Fibroblast of mammary gland (primary cell): ENCODE data around the gene TXK.

Experiments used
- DNase-seq: peaks from one replicate; pipeline ENCODE4 v3.0.0-alpha.2; 2010; ENCODE audit warnings: low read depth
- H3K4me3 ChIP-seq: 2 replicates; pipeline ENCODE4 v1.5.1; 2011; ENCODE audit warnings: low read depth, mild to moderate bottlenecking, low read length, moderate library complexity; ENCODE audit not compliant: control insufficient read depth
- TF ChIP-seq, protein P1 (sequence below): conservative IDR thresholded peaks from 2 replicates; pipeline ENCODE4 v1.5.1; 2011; ENCODE audit warnings: low read depth, low read length, inconsistent platforms; ENCODE audit not compliant: control insufficient read depth, insufficient read depth

Gene TXK

DNA sequence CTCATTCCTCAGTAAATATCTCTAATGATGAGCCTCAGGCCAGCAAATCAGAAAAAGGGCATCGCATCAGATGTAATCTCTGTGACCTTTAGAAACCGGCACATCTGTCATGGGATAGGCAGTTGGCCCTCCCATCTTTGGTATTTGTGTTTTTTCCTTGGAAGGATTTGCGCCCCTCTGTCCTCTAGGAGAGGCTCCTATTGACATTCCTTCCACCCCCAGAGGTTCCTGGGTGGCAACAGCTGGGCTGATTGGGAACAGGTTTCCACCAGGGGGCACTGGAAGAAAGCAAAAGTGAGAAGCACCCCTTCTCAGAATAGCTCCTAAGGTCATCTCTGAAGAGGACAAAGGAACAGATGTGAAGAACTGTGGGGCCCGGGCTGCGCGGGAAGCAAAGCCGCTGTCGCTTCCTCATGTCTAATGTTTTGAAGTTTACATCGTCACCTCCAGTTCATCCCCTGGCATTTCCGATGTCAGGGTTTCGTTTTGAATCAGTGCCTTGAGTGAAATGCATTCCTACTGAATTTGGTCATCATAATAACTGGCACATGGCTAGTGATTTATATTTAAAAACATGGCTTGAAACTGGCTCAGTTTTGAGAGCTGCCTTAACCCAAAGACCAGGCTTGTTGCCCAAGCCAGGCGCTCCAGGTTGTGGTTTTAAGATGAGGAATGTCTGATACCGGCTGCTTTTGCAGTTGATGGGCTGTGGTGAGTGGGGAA, 6.2 kb downstream of the TXK start:
- TF ChIP-seq, protein P1, sequence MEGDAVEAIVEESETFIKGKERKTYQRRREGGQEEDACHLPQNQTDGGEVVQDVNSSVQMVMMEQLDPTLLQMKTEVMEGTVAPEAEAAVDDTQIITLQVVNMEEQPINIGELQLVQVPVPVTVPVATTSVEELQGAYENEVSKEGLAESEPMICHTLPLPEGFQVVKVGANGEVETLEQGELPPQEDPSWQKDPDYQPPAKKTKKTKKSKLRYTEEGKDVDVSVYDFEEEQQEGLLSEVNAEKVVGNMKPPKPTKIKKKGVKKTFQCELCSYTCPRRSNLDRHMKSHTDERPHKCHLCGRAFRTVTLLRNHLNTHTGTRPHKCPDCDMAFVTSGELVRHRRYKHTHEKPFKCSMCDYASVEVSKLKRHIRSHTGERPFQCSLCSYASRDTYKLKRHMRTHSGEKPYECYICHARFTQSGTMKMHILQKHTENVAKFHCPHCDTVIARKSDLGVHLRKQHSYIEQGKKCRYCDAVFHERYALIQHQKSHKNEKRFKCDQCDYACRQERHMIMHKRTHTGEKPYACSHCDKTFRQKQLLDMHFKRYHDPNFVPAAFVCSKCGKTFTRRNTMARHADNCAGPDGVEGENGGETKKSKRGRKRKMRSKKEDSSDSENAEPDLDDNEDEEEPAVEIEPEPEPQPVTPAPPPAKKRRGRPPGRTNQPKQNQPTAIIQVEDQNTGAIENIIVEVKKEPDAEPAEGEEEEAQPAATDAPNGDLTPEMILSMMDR: peak; percentile 61
- peak overlapping the region; percentile 15 for H3K4me3 ChIP-seq
- DNase-seq: peak; percentile 87

DNA sequence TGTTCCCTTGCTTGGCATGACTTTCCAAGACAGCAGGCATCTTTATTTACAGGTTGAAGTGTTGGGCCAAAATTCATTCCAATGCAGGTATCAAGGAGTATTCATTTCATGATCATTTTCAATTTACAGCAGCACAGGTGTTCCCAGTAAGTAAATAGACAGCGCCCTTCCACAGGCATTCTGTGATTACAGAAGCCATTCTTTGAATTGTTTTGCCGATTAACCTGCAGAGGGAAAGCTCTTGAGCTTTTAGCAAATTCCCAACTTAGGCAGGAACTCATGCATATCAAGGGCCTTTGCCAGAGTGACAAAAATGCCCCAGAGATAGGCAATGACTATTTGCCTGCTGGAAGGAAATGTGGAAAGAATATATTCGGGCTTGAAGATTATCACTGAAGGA, 6.8 kb downstream of the TXK start:
- no peak overlapping the region for H3K4me3 ChIP-seq
- TF ChIP-seq, protein P1: no peak
- no peak for DNase-seq

DNA sequence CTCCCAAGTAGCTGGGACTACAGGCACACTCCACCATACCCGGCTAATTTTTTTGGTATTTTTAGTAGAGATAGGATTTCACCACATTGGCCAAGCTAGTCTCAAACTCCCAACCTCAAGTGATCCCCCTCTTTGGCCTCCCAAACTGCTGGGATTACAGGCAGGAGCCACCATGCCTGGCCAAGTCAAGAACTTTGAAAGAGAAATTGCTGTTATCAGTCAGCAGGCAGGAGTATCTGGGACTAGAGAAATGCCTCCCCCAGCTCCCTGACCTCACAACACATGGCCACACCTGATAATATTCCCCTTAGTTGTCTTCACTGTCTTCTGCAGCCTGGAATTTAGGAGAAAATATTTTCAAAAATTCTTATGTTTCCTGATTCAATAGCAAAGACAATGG, 7.4 kb downstream of the TXK start:
- H3K4me3 ChIP-seq: no peak overlapping the region
- TF ChIP-seq, protein P1: no peak
- no peak for DNase-seq

DNA sequence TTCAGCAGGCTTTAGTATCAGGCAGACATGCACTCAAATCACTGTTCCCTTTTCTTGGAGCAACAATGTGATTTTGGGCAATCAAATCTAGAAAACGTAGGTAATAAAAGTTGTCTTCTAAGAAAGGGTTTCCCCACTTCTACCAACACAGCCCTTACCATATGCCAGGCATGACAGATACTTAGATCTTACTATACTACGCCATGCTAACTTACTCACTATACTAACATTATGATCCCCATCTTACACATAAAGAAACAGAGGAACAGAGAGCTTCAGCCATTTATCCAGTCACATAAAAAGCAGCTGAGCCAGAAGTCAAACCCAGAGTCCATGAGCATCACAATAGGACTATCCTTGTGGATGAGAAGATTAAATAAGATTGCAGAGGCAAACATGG, 9.2 kb downstream of the TXK start:
- TF ChIP-seq, protein P1: no peak
- no peak overlapping the region for H3K4me3 ChIP-seq
- no peak for DNase-seq

DNA sequence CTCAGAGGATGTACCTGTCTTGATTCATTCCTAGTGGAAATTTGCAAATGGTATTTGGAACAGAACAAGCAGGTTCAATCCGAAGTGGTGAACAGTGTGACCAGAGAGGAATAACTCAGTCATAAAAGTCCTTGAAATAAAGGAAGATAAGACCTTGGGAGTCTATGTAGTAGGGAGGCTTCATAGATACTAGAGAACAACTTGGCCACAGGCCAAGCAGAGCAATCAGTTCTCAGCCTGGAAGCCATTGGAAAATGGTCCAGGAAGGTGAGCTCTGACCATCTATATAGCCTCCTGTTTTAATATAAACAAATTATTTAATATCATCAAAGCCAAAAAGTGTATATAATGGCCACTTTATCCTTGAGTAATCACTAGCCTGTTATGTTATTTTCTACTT, 11.3 kb downstream of the TXK start:
- DNase-seq: no peak
- H3K4me3 ChIP-seq: no peak overlapping the region
- TF ChIP-seq, protein P1: no peak

DNA sequence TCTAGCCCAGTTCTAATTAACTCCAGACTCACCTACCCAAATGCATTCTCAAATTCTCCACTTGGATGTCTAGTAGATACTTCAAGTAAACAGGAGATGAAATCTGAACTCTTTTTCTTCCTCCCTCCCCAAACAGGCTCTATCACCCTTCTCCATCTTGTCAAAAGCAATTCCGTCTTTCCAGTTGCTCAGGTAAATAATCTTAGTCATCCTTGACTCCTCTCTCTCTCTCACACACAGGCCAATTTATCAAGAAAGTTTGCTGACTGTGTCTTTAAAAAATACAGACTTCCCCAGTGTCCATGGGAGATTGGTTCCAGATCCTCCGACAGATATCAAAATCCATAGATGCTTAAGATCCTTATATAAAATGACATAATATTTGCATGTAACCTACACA, 12.9 kb downstream of the TXK start:
- H3K4me3 ChIP-seq: no peak overlapping the region
- no peak for DNase-seq
- TF ChIP-seq, protein P1: no peak
